Panc1 (cell line): ENCODE data around the gene SZT2.

Experiments used
- CTCF ChIP-seq: fragments of 450-650 bp; IDR thresholded peaks from 2 replicates; pipeline ENCODE4 v1.5.1; 2017; ENCODE audit warnings: mild to moderate bottlenecking
- POLR2AphosphoS5 ChIP-seq: IDR thresholded peaks from 2 replicates; pipeline ENCODE4 v1.6.1; 2012; ENCODE audit warnings: mild to moderate bottlenecking, low read depth, low read length, moderate library complexity
- SIN3A ChIP-seq: IDR thresholded peaks from 2 replicates; pipeline ENCODE4 v1.6.1; 2012; ENCODE audit warnings: low read depth, mild to moderate bottlenecking, low read length, moderate library complexity, borderline replicate concordance; ENCODE audit not compliant: insufficient read depth
- TCF7L2 ChIP-seq: IDR thresholded peaks from 2 replicates; pipeline ENCODE4 v1.6.1; 2011; ENCODE audit warnings: mild to moderate bottlenecking, low read depth, low read length, inconsistent platforms
- TF ChIP-seq, protein P1 (sequence below), 2 experiments: IDR thresholded peaks; 2 replicates each; pipeline ENCODE4 v1.6.1; 2011 to 2012; ENCODE audit warnings: low read depth in 2 of 2, control low read depth in 1 of 2, low read length in 1 of 2, mild to moderate bottlenecking in 1 of 2, moderate library complexity in 1 of 2; ENCODE audit not compliant: insufficient read depth in 1 of 2

GRCh38 chr1:43389326-43390313 is at the start of gene SZT2, which contains the start of gene MED8:
- TF ChIP-seq CTCF (no peak), POLR2AphosphoS5 (peak; percentile 93), SIN3A (no peak; the same call in 1 of the 2 replicates), TCF7L2 (no peak)
- TF ChIP-seq, protein P1, sequence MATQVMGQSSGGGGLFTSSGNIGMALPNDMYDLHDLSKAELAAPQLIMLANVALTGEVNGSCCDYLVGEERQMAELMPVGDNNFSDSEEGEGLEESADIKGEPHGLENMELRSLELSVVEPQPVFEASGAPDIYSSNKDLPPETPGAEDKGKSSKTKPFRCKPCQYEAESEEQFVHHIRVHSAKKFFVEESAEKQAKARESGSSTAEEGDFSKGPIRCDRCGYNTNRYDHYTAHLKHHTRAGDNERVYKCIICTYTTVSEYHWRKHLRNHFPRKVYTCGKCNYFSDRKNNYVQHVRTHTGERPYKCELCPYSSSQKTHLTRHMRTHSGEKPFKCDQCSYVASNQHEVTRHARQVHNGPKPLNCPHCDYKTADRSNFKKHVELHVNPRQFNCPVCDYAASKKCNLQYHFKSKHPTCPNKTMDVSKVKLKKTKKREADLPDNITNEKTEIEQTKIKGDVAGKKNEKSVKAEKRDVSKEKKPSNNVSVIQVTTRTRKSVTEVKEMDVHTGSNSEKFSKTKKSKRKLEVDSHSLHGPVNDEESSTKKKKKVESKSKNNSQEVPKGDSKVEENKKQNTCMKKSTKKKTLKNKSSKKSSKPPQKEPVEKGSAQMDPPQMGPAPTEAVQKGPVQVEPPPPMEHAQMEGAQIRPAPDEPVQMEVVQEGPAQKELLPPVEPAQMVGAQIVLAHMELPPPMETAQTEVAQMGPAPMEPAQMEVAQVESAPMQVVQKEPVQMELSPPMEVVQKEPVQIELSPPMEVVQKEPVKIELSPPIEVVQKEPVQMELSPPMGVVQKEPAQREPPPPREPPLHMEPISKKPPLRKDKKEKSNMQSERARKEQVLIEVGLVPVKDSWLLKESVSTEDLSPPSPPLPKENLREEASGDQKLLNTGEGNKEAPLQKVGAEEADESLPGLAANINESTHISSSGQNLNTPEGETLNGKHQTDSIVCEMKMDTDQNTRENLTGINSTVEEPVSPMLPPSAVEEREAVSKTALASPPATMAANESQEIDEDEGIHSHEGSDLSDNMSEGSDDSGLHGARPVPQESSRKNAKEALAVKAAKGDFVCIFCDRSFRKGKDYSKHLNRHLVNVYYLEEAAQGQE (IDR thresholded peaks at IDR 0.05; ENCODE audit: insufficient read depth in 1 of 2, low read depth in 2 of 2, low read length in 1 of 2), result no peak
